ENCODE measurements around the gene AXIN2.

The AXIN2 gene

GRCh38 chr17:65482201-65482600 is 79.2 kb downstream of the AXIN2 start:
- Histone ChIP-seq H3K4me3 (ENCODE audit: low read length) (no peak overlapping the region), H3K36me3 (ENCODE audit: insufficient read depth, low read depth, low read length) (no peaks in the 10 kb centered on the region), H3K27me3 (ENCODE audit: insufficient read depth, low read length) (no peaks in the 10 kb centered on the region), H3K9ac (ENCODE audit: low read depth, low read length) (no peak overlapping the region), H3K9me3 (ENCODE audit: insufficient read depth, low read depth, low read length) (no peaks in the 10 kb centered on the region; the same call in 1 of the 2 replicates), H3K4me1 (ENCODE audit: insufficient read depth, low read length) (no peaks in the 10 kb centered on the region), H3K27ac (ENCODE audit: low read length) (no peak overlapping the region)

- no peak overlapping the region for H3K9ac ChIP-seq (ENCODE audit: low read depth, low read length)
- H3K4me3 ChIP-seq (ENCODE audit: low read length), result no peak overlapping the region
- no peak overlapping the region for H3K27ac ChIP-seq (ENCODE audit: low read length)
- no peaks in the 10 kb centered on the region for H3K4me1 ChIP-seq (ENCODE audit: insufficient read depth, low read length)
- no peaks in the 10 kb centered on the region; the same call in none of the 2 replicates for H3K9me3 ChIP-seq (ENCODE audit: insufficient read depth, low read depth, low read length)
- no peaks in the 10 kb centered on the region for H3K36me3 ChIP-seq (ENCODE audit: insufficient read depth, low read depth, low read length)
- no peaks in the 10 kb centered on the region for H3K27me3 ChIP-seq (ENCODE audit: insufficient read depth, low read length)
Observed at GRCh38 chr17:65479282-65479681, 82.2 kb downstream of the AXIN2 start.
